NCI-H2107 treated with DMSO at 0.1 percent for 48 hours (cell line): ENCODE data around the gene TBC1D1.

Experiments used
- DNase-seq: peaks from one replicate; lab custom pipeline; 2025; ENCODE audit not compliant: unreplicated experiment; lab: John Stamatoyannopoulos, UW

Gene TBC1D1

DNA sequence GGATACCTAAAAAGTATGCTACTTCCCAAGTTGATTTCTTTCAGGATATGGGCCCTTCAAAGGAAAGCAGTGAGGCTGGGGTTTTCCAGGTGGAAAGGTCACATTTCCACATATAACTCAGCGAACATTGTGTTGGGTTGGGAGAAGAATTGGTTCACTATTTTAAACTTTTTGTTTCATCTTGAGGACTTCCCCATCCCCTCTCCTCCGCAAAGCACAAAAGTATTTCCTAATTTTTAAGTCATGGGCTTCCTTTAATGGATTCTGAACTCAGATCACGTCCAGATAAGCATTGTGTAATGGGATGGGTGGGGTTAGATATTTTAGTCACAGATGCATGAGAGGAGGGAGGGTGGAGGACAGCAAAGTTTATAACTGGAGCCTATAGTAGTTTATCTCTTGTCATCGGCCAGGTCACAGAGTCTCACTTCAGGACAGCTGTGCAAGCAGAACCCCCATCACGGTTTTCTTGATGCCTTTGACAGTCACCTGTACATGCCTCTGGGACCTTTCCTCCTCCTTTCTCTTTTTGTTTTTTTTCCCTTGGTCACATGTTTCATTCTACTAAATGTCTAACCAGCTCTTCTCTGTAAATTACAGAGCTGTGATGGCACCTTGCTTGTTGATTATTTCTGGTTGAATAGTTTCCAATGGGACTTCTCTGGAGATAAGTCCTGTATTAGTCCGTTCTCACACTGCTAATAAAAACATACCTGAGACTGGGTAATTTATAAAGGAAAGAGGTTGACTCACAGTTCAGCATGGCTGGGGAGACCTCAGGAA is 184.7 kb downstream of the TBC1D1 start:
- no peak for DNase-seq

DNA sequence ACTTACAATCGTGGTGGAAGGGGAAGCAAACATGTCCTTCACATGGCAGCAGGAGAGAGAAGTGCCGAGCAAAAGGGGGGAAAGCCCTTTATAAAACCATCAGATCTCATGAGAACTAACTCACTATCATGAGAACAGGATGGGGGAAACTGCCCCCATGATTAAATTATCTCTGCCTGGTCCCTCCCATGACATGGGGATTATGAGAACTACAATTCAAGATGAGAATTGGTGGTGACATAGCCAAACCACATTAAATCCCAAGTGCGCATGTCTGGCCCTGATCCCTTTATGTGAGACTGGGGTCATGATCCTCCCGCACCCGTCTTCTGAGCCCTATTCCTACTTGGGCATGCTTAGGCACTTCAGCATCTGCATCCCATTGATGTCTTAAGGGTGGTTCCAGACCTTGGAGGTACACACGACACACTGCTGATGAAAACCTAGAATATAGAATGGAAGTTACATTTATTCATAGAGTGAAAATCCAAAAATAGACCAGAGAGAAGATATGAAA is 185.3 kb downstream of the TBC1D1 start:
- DNase-seq: no peak

DNA sequence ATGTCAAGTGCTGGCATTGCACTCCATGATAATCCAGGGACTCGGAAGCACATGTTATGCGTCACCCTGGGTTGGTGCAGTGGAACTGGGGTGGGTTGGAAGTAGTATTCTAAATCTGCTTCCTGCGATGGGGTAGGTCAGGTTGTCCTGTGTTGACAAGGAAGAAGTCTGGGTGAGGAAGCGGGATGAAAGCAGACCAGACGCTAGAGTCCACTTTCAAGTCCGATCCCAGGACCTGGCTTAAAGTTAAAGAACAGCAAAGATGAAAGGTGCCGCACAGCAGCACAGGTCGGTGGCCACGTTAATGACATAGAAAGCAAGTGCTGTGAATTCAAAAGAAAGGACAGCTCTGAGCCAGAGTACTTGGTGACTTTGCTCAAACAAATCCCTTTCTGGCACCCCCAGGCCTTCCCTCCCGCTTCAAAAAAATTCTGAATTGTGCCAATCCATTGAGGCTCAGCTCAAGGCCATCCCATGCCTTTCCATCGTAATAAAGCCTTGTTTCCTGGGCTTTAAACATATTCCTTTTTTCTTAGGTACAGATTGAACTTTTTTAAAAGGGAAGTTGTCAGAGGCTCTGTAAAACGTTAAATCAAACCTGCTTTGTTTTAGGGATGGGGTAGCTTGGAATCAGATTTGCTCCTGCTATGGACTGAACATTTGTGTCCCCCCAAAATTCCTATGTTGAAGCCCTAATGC is 187.1 kb downstream of the TBC1D1 start:
- DNase-seq: no peak

- no peak for DNase-seq
Measured at GRCh38 chr4:38078590-38079421, 187.9 kb downstream of the TBC1D1 start.

DNA sequence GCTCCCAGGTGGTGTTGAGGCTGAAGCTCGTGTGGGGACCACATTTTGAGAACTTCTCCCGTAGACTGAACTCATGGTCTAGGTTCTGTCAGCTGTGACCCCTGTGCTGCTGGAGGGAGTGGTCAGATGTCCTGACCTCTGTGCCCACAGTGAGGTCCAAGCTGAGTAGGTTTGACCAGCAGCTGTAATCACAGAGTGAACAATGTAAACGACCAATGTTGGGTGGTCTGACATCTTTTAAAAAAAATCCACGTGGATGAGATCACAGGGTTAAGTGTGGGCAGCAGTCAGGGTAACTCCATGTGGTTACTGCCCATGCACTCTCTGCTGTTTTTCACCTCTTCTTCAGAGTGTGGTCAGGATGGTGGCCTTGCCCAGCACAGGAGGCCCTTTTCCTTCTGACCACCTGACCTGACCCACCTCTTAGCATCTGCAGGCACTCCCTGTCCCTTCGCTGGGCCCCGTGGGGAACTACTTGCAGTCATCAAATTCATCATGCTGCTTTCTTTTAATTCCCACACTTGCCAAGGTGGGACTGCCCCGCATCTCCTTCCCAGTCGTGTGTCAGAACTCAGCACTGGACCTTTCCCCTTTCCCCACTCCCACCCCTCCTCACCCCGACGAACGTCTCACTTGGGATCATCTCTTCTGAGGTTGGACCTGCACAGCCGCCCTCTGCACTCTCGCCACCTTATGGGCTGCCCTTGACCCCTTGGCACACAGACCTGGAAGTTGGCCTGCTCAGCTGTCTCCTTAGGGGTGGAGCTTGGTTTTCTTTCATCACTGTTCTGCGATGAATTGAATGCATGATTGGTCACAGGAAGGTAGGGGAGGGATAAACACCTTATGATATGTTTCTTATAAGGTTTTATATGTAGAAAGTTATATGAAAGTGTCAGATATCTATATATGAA is 189.4 kb downstream of the TBC1D1 start:
- no peak for DNase-seq

- DNase-seq: no peak
Measured at GRCh38 chr4:38082021-38082420, 191.1 kb downstream of the TBC1D1 start.

GRCh38 chr4:38082424-38083385 is 191.8 kb downstream of the TBC1D1 start:
- DNase-seq: no peak

GRCh38 chr4:38084877-38085711 is 194.2 kb downstream of the TBC1D1 start:
- DNase-seq: no peak

GRCh38 chr4:38085751-38086150 is 194.9 kb downstream of the TBC1D1 start:
- no peak for DNase-seq

DNA sequence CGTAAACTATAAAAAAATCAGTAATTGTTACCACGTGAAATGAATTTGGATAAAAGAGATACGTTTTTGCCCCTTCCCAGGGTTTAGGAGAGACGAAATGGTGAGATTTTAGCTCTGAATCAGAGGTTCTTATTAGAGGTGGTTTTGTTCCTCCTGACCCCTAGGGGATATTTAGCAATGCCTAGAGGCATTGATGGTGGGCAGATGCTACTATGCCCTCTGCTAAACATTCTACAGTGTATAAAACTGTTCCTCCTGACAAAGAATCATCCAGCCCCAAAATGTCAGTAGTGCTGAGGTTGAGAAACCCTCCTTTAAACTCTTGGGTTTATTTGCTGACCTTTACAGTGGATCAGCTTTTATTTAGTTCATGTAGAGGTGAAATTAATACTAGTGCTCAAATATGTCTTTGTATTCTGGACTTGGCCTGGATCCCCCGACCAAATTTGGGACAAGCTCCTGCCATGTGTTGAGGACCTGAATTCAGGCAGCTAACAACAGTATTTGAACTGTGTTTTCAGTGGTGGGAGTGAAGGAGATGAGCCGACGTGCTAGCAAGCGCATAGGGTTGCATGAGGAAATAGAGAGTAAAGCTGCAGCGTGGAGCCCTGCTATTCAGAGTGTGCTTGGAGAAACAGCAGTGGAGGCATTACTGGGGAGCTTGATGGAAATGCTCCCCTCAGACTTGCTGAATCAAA is 195.4 kb downstream of the TBC1D1 start:
- DNase-seq: no peak

GRCh38 chr4:38086849-38087226 is 196.0 kb downstream of the TBC1D1 start:
- DNase-seq: no peak

GRCh38 chr4:38088321-38088720 is 197.4 kb downstream of the TBC1D1 start:
- DNase-seq: no peak

- DNase-seq: no peak
Measured at GRCh38 chr4:38089961-38090360, 199.1 kb downstream of the TBC1D1 start.

DNA sequence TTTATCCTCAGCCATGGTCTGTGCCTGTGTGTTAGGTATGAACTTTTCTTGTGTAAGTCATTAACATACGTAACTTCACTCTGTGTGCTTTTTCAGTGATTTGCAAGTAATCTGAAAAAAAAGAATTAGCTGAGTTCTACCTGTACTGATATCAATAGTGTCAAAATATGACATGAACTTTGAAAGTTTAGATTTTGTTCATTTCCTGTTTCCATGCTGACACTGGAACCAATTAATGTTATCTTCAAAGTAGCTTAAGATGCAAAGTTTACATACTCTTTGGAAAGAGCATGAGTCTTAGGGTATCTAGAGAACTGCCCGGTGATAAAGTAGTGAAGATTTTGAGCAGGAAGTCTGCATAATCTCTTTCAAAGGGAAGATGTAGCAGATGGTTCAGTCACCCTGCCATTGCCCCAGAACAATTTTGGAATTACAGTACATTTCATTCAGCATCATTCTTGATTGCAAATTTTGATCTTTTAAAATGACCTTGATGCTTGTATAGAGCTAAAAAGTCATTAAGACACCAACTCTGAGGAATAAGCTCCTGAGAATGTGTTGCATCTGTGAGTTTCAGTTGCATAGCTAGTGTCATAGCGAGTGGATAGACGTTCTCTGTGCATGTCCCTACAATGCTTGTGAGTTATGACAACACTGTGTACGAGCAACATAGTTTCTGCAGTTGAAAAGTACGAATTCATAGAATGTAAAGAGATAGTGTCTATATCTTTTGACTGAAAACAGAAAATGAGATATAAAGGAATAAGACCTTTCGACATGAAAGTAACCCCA is 199.8 kb downstream of the TBC1D1 start:
- DNase-seq: no peak

DNA sequence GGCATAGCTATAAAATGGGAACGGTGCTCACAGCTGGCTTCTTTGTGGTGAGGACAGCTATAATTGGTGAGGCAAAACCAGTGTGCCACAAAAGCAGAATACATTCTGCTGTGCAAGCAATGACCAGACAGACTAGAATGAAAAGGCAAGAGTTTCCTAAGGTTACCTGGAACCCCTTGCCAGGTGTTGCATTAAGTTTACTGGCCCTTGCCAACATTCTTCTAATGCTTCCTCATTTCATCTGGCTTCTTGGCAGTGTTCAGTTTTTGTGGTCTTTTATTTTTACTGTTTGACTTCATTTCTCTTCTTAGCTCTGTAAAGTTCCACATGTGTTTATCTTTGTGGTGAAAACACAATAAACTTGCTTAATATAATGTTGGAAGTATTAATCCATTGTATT is 200.8 kb downstream of the TBC1D1 start:
- DNase-seq: no peak

DNA sequence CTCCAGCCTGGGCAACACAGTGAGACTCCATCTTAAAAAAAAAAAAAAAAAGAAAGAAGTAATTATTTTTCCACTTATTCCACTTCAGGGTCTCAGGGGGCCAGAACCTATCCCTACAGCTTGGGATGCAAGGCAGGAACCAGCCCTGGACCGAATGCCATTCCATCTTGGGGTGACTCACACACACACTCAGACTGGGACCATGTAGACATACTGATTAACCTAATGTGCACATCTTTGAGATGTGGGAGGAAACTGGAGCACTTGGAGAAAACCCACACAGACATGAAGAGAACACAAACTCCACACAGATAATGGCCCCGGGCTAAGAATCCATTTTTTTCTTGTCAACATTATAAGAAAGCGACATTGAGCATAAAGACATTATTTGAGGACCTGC is 201.8 kb downstream of the TBC1D1 start:
- no peak for DNase-seq

GRCh38 chr4:38094419-38094818 is 203.5 kb downstream of the TBC1D1 start:
- no peak for DNase-seq
